ENCODE results near the gene RABGAP1L.

The RABGAP1L gene

GRCh38 chr1:174700775-174701174 lies 541.5 kb downstream of the RABGAP1L start (continued):
- TF ChIP-seq, protein P1, sequence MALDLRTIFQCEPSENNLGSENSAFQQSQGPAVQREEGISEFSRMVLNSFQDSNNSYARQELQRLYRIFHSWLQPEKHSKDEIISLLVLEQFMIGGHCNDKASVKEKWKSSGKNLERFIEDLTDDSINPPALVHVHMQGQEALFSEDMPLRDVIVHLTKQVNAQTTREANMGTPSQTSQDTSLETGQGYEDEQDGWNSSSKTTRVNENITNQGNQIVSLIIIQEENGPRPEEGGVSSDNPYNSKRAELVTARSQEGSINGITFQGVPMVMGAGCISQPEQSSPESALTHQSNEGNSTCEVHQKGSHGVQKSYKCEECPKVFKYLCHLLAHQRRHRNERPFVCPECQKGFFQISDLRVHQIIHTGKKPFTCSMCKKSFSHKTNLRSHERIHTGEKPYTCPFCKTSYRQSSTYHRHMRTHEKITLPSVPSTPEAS (tag by site-specific recombination; IDR thresholded peaks at IDR 0.05): no peak
- no peak for TF ChIP-seq ZSCAN23 (tag by site-specific recombination; IDR thresholded peaks at IDR 0.05)
- TF ChIP-seq ZNF776 (tag by site-specific recombination; IDR thresholded peaks at IDR 0.05; ENCODE audit: borderline replicate concordance): no peak
- TF ChIP-seq WT1 (tag by site-specific recombination; IDR thresholded peaks at IDR 0.05): no peak
- TF ChIP-seq TCF7L2 (IDR thresholded peaks at IDR 0.05; ENCODE audit: borderline replicate concordance, low read depth, low read length): no peak

- POLR2A ChIA-PET: no interaction called here
- Histone ChIP-seq H3K27ac (ENCODE audit: extremely low read depth, low read depth, low read length) (no peak overlapping the region), H3K9me3 (ENCODE audit: control insufficient read depth, insufficient read depth, low read depth, low read length) (no peaks in the 10 kb centered on the region), H3K36me3 (ENCODE audit: control insufficient read depth in 2 of 2, insufficient read depth in 1 of 2, low read length in 2 of 2) (no peaks in the 10 kb centered on the region), H3K4me3 (ENCODE audit: low read depth, low read length) (no peak overlapping the region), H3K4me1 (ENCODE audit: control insufficient read depth, insufficient read depth, low read length) (no peaks in the 10 kb centered on the region)
- TF ChIP-seq ZNF701 (tag by site-specific recombination; IDR thresholded peaks at IDR 0.05) (no peak), ZNF555 (tag by site-specific recombination; conservative IDR thresholded peaks at IDR 0.05) (no peak), ZFP41 (tag by site-specific recombination; IDR thresholded peaks at IDR 0.05; ENCODE audit: borderline replicate concordance) (no peak), ZNF561 (tag by site-specific recombination; IDR thresholded peaks at IDR 0.05; ENCODE audit: borderline replicate concordance) (no peak), ZSCAN5A (tag by site-specific recombination; IDR thresholded peaks at IDR 0.05) (no peak), IKZF3 (tag by site-specific recombination; IDR thresholded peaks at IDR 0.05) (no peak), ZBTB20 (tag by site-specific recombination; IDR thresholded peaks at IDR 0.05) (no peak), CTCF (tag by site-specific recombination; IDR thresholded peaks at IDR 0.05) (no peak)
- TF ChIP-seq, protein P2, sequence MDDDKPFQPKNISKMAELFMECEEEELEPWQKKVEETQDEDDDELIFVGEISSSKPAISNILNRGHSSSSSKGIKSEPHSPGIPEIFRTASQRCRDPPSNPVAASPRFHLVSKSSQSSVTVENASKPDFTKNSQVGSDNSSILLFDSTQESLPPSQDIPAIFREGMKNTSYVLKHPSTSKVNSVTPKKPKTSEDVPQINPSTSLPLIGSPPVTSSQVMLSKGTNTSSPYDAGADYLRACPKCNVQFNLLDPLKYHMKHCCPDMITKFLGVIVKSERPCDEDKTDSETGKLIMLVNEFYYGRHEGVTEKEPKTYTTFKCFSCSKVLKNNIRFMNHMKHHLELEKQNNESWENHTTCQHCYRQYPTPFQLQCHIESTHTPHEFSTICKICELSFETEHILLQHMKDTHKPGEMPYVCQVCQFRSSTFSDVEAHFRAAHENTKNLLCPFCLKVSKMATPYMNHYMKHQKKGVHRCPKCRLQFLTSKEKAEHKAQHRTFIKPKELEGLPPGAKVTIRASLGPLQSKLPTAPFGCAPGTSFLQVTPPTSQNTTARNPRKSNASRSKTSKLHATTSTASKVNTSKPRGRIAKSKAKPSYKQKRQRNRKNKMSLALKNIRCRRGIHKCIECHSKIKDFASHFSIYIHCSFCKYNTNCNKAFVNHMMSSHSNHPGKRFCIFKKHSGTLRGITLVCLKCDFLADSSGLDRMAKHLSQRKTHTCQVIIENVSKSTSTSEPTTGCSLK (tag by site-specific recombination; IDR thresholded peaks at IDR 0.05): no peak
- CTCF ChIA-PET: no interaction called here
These were observed 542.2 kb downstream of the RABGAP1L start for GRCh38 chr1:174701565-174701964.

DNA sequence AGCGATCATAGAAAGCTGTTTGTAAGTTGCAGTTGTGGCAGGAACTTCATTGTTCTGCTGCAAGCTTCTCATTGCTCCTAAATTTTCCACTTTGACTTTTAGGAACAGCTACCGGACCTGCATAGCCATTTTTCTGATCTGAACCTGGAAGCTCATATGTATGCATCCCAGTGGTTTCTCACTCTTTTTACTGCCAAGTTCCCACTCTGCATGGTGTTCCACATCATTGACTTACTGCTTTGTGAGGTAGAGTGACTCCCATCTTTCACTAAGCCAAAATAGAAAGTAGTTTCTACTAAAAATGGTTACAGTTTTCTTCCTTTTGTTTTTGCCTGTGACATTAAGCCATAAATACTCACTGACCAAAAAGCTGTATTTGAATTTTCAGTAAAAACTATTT lies 542.7 kb downstream of the RABGAP1L start:
- Histone ChIP-seq H3K4me3 (ENCODE audit: low read depth, low read length) (no peak overlapping the region), H3K4me1 (ENCODE audit: control insufficient read depth, insufficient read depth, low read length) (no peaks in the 10 kb centered on the region), H3K36me3 (ENCODE audit: control insufficient read depth in 2 of 2, insufficient read depth in 1 of 2, low read length in 2 of 2) (no peaks in the 10 kb centered on the region), H3K9me3 (ENCODE audit: control insufficient read depth, insufficient read depth, low read depth, low read length) (no peaks in the 10 kb centered on the region), H3K27ac (ENCODE audit: extremely low read depth, low read depth, low read length) (no peak overlapping the region)
- CTCF ChIA-PET: no interaction called here
- TF ChIP-seq ZNF621 (tag by site-specific recombination; IDR thresholded peaks at IDR 0.05): no peak
- TF ChIP-seq, protein P3, sequence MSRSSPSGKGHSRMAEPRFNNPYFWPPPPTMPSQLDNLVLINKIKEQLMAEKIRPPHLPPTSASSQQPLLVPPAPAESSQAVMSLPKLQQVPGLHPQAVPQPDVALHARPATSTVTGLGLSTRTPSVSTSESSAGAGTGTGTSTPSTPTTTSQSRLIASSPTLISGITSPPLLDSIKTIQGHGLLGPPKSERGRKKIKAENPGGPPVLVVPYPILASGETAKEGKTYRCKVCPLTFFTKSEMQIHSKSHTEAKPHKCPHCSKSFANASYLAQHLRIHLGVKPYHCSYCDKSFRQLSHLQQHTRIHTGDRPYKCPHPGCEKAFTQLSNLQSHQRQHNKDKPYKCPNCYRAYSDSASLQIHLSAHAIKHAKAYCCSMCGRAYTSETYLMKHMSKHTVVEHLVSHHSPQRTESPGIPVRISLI (tag by site-specific recombination; IDR thresholded peaks at IDR 0.05): no peak
- TF ChIP-seq SETDB1 (IDR thresholded peaks at IDR 0.05; ENCODE audit: insufficient read length, low read length): no peak
- TF ChIP-seq TCF7L2 (IDR thresholded peaks at IDR 0.05; ENCODE audit: borderline replicate concordance, low read depth, low read length): no peak
- TF ChIP-seq KLF10 (tag by site-specific recombination; IDR thresholded peaks at IDR 0.05): no peak
- no peak for TF ChIP-seq ZNF157 (tag by site-specific recombination; IDR thresholded peaks at IDR 0.05)
- no peak for TF ChIP-seq ZSCAN16 (tag by site-specific recombination; IDR thresholded peaks at IDR 0.05)
- TF ChIP-seq ZNF555 (tag by site-specific recombination; conservative IDR thresholded peaks at IDR 0.05): no peak
- no peak for TF ChIP-seq ZNF677 (tag by site-specific recombination; IDR thresholded peaks at IDR 0.05)
- no peak for TF ChIP-seq ZNF426 (tag by site-specific recombination; IDR thresholded peaks at IDR 0.05)
- no peak for TF ChIP-seq ZNF48 (tag by site-specific recombination; IDR thresholded peaks at IDR 0.05)
- POLR2A ChIA-PET: no interaction called here

Measured in HEK293 (cell line).